GM18526 (cell line): ENCODE results near the gene STX5.

Experiments used
- POLR2A ChIP-seq: IDR thresholded peaks from 3 replicates; pipeline ENCODE4 v1.6.1; 2011; ENCODE audit not compliant: insufficient read length; ENCODE audit errors: extremely low read depth

The STX5 gene

DNA sequence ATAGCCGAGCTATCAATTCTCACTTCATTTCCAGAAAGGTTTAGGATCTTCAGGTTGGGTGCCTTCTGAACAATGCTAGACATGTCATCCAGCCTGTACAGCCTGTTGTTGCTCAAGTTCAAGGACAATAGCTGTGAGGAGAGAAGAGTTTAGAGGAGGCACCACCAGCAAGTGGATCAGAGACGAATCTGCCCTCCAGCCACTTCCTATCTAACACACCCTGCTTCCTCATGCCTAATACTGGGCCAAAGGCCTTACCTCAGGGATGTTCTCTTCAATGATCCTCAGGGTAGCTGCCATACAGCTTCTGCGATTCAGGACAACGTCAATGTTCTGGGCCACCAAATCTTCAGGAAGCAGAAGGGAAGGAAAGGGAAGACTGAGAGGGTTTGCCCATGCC lies 30.8 kb downstream of the STX5 start:
- no peak for TF ChIP-seq POLR2A

DNA sequence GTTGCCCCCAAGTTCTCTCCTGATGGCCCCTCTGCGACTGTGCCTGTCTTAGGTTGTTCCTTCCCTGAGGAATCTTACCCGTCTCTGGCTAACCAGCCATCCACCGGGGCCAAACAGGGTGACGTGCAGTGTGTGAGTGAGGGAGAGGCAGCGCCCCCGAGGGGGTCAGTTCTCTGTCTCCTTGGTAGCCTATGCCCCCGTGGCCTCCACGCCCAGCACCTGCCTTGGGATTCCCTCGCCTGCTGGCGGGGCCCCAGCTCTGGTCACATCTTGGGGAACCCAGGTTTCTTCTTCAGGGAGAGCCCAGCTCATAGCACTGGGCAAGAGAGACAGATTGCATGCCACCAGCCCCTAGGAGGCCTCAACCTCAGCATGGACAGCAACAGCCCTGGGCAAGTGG lies 32.4 kb downstream of the STX5 start:
- no peak for TF ChIP-seq POLR2A

DNA sequence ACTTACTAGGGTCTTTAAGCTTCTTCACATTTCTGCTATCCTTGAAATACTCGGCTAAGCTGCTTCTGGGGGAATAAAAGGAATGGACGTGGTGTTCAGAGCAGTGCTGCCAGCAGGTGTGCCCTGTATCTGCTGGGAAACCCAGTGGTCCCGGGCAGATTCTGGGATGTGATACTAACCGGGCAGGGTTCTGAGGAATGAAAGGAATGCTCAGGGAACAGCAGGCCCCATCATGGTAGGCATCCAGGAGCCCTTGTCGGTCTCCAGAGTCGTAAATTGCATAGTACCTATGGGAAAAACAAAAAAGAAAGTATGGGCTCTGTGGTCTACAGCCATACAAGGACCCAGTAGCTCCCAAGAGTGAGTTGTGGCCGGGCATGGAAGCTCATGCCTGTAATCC lies 35.6 kb downstream of the STX5 start:
- TF ChIP-seq POLR2A = no peak

DNA sequence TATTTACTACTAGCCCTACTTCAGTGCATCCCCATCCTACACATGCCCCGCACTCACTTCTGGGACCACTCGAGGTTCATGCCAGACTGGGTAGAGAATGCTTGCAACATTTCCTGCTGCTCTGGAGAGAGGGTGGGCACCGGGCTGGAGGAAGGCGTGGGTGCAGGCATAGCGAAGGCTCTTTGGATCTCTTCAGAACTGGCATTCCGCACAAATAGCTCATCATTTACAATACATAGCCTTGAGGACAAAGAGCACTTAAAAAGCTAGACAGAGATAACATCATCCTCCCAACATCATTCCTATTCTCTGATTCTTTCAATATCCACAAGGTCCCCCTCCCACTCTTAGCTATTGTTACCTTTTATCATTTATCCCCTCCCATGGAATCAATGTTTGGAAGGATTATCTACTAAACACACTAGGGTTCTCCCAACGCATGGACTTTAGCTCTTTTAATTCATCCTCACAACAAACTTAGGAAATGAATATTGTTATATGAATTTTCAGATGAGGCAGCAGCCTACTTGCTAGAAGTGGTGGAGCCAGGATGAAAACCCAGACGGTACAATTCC lies 37.6 kb downstream of the STX5 start:
- no peak for TF ChIP-seq POLR2A

DNA sequence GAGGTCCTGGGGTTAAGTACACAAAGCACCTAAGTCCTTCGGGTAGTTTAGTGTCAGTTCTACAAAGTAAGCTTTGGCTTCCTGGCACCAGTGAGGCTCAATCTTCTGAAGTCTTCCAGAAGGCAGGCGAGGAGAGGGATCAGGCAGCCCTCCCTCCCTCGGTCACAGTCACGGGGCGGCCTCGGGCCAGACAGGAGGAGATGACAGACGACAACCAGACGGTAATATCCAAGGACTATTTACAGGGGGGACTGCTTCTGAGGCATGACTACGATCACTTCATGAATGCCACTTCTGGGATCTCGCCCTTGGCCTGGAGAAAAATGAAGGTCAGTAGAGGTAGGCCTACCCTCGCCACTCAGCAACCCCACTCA lies 39.7 kb downstream of the STX5 start:
- TF ChIP-seq POLR2A = no peak

DNA sequence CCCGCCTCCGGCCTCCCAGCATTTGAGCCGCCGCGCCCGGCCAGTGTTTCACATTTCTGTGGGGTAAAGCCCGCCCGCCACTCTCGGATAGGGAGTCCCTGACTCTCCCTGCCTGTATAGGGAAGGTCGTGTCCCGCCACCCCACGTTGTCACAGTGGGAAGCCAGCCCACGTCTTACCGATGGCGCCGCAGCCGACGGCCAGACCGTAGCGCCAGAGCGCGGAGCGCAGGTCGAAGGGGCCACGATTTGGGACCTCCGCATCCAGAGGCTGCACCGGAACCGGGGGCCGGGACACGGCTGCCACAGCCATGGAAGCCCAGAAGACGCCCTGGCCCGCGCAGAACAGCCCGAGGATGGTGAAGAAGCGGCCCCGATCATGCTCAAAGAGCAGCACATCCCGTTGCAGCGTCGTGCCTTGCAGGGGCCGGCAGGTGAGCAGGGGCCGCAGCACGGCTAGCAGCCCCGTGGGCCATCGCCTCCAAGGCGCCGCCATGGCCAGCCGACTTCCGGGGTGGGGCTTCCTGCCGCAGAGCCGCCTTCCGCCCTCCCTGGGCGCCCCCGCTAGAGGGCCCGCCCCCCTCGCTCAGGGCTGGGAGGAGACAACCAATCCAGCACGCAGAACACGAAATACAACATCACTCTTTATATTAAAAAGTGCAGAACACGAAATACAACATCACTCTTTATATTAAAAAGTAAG lies 40.2 kb downstream of the STX5 start, which contains the start of gene TMEM223:
Gene TMEM223, minus strand, starts transcription at position 506 of the 701 bp plus-strand sequence. Its CDS starts 12 bp downstream, at position 494.
- peak; percentile 95 for TF ChIP-seq POLR2A

DNA sequence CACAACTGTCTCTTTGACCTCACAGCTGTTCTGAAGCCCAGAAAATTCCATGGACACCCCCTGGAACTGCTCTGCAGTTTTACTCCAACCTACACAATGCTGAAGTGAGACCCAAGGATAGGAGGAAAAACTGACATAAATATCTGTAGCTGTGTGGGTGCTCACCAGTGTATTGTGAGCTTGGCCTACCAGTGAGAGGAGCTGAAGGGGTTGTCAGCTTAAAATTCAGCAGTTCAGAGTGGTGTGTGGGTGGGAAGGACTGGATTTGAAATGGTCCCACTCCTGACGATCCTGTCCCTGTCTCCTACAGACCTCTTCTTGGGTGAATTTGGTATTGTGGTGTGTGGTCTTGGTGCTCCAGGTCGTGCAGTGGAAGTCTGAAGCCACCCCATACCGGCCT lies 42.3 kb downstream of the STX5 start:
- TF ChIP-seq POLR2A = no peak

DNA sequence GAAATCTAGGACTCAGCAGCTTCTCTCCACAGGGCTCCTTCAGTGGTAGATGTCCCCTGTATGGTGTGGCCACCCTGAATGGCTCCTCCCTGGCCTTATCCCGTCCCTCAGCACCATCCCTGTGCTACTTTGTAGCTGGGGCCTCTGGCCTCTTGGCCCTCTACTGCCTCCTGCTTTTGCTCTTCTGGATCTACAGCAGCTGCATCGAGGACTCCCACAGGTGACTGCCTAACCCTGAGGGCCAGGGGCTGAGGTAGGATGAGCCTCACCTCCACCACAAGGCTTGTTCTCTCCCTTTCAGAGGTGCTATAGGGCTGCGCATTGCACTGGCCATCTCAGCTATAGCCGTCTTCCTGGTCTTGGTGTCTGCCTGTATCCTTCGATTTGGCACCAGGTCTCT lies 42.9 kb downstream of the STX5 start:
- no peak for TF ChIP-seq POLR2A

DNA sequence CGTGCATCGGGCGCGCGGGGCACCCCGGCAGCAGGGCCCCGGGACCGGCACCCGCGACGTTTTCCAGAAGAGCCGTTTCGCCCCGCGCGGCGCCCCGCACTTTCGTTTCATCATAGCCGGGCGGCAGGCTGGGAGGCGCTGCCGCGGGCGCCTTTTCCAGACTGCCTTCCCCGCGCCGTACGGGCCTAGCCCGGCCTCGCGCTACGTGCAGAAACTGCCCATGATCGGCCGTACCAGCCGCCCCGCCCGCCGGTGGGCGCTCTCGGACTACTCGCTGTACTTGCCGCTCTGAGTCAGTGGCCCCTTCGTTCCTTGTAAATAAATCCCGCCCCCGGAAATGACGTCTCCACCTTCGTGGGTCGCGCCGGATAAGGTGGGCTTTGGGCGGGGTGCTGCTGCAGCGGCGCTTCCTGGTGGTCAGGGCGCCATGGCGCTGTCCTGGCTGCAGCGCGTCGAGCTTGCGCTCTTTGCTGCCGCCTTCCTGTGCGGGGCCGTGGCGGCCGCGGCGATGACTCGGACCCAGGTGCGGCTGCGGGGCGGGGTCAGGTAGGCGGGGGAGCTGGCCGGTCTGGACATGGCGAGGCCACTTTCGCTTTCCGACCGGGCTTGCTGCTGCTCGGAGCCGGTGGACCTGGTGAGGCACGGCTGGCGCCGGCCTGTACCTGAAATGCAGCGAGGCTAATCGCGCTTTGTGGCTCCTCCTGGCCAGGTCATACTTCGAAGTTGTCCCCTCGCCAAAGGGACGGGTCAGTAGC lies 44.7 kb downstream of the STX5 start, which contains the start of gene TMEM179B:
Gene TMEM179B, plus strand, starts transcription at position 398 of the 755 bp plus-strand sequence. Its CDS starts 30 bp downstream, at position 428.
- TF ChIP-seq POLR2A = peak; percentile 98

DNA sequence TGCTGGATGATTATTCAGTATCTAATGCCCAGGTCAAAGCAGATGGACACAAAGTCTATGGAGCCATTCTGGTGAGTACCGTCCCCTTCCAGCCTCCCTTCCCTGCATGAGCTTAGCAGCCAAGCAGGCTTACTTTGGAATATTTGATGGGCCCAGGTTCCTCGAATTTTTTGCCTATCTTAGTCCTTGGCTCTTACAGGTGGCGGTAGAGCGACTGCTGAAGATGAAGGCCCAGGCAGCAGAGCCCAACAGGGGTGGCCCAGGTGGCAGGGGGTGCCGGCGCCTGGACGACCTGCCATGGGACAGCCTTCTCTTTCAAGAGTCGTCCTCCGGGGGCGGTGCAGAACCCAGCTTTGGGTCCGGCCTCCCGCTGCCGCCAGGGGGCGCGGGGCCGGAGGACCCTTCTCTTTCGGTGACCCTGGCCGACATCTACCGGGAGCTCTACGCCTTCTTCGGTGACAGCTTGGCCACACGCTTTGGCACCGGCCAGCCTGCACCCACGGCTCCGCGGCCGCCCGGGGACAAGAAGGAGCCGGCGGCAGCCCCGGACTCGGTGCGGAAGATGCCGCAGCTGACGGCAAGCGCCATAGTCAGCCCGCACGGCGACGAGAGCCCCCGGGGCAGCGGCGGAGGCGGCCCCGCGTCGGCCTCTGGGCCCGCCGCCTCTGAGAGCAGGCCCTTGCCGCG lies 45.4 kb downstream of the STX5 start:
- TF ChIP-seq POLR2A = no peak

DNA sequence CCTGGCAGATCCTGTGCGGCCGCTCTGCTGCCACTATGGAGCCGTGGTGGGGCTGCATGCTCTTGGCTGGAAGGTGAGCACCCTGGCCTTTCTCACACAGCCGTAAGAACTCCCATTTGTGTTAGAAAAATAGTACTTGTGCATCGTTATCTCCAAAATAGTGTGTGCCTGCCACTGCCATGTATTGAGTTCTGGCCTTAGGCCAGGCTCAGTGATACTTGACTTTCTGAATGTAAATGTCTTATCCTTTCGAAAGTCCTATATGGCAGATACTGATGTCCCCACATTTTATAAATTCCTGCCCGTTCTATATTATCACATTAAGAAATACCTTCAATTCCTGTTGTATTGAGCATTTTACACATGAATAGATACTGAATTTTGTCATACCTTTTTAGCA lies 49.1 kb downstream of the STX5 start:
- TF ChIP-seq POLR2A = no peak

DNA sequence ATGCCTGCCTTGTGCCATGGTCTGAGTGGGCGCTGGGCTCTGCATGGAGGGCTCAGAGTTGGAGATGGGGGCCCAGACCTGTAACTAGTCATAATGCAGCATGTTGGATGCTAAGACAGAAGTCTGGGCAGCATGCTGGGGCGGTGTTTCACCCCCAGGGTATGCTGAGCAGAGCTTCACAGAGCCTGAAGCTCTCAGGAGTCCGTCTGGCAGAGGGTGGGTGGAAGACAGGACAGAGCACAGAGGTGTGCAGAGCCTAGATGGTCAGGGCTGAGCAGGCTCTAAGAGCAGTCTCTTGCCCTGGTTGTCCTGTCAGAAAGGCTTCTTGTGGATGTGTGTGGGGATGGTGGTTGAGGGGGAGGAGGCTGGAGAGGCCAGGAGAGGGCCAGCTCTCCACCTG lies 53.4 kb downstream of the STX5 start:
- TF ChIP-seq POLR2A = no peak

DNA sequence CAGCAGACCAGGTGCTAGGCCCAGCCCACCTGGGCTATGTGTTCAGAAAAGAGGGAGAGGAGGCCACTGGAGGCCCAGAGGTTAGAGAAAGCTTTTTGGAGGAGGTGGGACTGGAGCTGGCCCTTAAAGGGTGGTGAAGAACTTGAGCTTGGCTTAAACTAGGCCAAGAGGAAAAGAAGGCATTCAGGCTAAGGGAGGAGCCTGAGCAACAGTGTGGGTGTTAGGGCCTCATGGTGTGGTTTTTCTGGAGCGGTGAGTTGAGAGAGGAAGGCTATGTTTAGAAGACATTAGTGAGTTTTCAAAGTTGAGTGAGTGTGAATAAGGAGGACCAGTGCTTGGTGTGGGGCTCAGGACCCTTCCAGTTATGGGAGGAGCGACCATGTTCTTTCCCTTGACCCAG lies 54.5 kb downstream of the STX5 start:
- TF ChIP-seq POLR2A = no peak

DNA sequence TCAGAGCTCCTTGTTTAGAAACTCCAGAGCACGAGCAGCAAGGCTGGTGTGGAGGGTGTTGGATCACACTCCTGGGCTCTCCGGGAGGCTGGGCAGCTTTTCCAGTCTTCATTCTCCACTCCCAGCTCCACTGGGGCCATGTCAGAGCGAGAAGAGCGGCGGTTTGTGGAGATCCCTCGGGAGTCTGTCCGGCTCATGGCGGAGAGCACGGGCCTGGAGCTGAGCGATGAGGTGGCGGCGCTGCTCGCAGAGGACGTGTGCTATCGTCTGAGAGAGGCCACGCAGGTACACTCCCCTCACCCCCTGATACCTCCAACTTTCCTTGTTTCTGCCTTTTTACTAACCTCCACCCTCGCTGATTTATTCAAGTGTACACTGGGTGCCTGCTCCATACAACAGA lies 56.2 kb downstream of the STX5 start:
- no peak for TF ChIP-seq POLR2A

DNA sequence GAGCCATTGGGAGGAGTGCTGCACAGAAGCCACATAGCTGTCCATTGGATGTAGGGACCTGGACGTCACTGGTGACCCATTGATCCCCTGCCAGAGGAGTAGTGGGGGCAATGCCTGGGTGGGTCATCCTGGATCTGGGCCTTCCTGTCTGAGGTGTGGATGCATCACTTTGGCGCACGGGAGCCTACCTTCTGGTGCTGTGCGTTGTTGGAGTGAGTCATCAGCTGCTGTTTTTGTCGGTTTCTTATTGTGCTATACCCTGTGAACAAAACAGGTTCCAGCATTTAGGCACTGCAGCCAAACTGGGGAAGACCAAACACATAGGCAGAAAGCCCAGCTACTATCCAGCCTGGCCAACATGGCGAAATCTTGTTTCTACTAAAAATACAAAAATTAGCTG lies 57.4 kb downstream of the STX5 start:
- no peak for TF ChIP-seq POLR2A
